Left renal pelvis (tissue), 4 donors: ENCODE data around the gene PNLDC1. TPM values are rescaled to one million over a fixed set of nuclear protein-coding genes. Genes with fewer than 3 reads are reported as not detected.
A peak's percentile ranks its signal among the peaks of the same experiment; 100 is the strongest.

Source experiments
- DNase-seq, 4 donors: peaks; one replicate each; pipeline ENCODE4 v3.0.0-alpha.2; 2013; ENCODE audit warnings: low read depth in 4 of 4, low spot score in 3 of 4
- polyA plus RNA-seq, 4 donors: library from polyadenylated mRNA; unstranded; fragments of 120-200 nt; gene quantifications; one replicate each; pipeline ENCODE4 v1.2.1, GENCODE V29; 2013; ENCODE audit not compliant: insufficient read length in 4 of 4

The PNLDC1 gene
- 1 to 10 TPM in 1 of 4 donors, under 1 TPM in 3; 0.12 to 1.7 (median 0.30) TPM for polyA plus RNA-seq

GRCh38 chr6:159800141-159800865 lies at the start of gene PNLDC1:
PNLDC1 (plus strand) TSS chr6:159800276; CDS start chr6:159800308, 32 bp downstream.
- DNase-seq: no peak

- no peak for DNase-seq
These were observed 48.6 kb upstream of the PNLDC1 start for GRCh38 chr6:159751448-159751847.

DNA sequence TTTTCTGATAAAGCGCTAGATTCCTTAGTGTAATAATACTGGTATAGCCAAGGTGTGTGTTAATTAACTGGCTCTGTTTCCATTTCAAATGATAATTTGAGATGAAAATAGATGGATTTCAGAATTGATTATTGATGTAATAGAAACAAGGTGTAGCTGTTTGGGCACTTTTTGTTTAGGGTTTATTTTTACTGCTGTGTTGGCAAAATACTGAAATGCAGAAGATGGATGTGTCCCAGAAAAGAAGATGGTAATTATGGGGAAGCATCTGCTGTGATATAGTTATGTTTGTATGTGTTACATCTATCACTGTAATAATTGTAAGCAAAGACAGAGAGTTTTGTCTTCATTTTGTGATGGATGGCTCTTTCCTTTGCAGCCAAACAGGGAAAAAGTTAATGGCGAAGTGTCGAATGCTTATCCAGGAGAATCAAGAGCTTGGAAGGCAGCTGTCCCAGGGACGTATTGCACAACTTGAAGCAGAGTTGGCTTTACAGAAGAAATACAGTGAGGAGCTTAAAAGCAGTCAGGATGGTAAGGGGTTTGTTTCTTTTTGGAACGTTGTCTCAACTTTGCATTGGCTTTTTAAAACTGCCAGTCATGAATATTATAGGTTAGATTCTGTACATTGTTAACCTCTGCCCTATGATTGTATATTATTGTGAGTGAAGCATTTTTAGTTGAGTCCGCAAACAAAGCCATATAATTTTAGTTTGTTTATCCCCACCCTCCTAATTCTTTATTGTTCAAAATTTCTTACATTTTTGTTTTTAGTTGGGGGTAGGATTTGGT lies 46.8 kb upstream of the PNLDC1 start:
- DNase-seq: no peak

- DNase-seq: no peak
These were observed 45.7 kb upstream of the PNLDC1 start for GRCh38 chr6:159754401-159754800.

GRCh38 chr6:159754959-159755914 lies 44.8 kb upstream of the PNLDC1 start:
- no peak for DNase-seq

DNA sequence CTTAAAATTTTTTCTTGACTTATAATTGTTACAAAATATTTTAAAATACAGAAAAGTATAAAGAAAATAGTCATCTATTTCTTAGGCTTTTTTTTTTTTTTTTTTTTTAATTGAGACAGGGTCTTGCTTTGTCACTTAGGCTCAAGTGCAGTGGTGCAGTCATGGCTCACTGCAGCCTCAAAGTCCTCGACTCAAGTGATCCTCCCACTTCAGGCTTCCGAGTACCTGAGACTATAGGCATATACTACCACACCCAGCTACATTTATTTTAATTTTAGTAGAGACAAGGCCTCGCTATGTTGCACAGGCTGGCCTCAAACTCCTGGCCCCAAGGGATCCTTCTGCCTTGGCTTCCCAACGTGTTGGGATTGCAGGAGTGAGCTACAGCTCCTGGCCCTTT lies 43.6 kb upstream of the PNLDC1 start:
- no peak for DNase-seq

DNA sequence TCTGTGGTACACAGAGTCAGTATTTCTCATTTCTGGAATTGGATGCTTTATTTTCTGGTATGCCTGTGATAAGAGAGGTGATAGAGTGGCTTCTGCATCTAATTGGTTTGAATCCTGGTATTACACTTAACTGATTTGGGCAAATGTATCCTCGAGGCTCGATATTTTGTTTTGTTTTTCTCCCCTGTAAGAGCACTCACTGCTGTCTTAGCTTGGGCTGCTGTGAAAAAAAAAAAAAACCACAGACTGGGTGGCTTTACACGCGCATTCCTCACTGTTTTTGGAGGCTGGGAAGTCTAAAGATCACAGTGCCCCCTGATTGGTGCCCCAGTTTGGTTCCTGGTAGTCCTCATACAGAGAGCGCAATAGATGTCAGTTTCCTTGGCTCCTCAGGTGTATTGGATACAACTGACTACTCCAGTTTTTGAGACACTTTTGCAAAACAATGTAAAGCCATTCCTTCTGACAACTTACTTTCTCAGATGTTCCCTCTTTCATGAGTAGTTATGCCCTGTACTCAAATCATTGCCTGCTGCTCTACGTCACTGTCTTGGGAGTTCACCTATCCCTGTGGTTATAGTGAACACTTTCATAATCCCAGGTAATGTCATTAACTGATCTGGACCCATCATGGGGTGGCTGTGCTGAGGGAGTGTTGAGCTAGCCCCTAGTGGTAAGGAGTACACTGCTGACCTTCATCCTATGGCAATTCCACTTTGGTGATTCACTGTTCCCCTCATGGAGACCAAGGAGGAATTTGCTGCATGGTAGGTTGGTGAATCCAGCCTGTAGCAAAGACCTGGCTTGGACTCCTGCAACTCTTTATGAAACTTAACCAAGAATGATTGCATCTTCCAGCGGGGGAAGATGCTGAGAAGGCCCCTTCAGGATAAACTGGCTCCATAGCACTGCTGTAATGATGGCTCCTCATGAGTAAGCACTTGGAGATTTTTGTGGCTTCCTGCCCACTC lies 41.8 kb upstream of the PNLDC1 start:
- DNase-seq: no peak

DNA sequence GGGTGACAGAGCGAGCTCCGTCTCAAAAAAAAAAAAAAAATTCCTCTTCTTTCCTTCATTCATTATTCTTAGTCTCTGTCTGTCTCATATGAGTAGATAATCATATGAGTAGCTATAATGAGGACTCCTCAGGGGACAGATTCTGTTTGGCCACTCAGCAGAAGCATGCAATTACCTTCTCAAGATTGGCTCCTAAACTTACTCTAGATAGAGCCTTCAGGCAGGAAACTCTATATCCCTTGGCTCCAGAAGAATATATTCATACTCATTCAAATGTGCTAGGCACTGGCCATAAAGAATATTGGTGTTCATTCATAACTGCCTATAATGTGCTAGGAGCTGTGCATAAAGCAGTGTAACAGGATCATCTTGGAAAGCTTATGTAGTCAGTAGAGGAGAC lies 40.4 kb upstream of the PNLDC1 start:
- DNase-seq: no peak

- no peak for DNase-seq
These were observed 39.4 kb upstream of the PNLDC1 start for GRCh38 chr6:159760602-159761057.

GRCh38 chr6:159761129-159761872 lies 38.8 kb upstream of the PNLDC1 start:
- peak in 1 of 4 donors; percentile 33 for DNase-seq

DNA sequence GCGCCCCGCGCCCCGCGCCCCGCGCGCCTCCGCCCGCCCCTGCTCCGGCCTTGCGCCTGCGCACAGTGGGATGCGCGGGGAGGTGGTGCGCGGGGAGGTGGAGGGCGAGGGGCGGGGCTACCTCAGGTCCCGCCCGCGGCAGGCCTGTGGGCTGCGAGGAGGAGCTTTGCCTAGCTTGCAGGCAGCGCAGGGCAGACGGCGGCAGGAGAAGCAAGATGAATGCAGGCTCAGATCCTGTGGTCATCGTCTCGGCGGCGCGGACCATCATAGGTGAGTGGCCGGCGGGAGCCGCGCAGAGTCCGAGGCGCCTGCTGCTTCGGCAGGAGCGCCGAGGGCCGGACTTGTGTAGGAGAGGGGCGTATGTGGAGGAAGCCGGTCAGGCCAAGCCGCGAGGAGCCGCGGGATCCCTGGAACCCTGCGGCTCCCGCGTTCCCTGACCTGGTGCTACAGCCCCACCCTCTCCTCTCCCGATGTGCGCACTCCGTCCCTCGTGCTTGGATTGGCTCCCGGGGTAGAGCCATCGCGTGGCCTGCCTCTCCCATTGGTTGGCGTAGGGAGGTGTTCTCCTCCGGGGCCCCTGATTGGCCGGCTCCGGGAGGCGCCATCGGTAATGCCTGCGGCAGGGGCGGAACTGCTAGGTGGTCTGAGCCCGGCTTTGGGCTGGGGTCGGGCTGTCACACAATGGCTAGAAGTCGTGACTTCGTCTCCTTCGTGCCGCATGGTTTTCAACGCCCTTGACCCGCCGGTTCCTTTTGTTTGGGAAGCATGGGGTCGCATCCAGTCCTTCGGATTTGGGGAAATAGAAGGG lies 38.0 kb upstream of the PNLDC1 start, which contains the start of gene ACAT2:
Gene ACAT2, plus strand, starts transcription at position 173 of the 808 bp plus-strand sequence. Its CDS starts 43 bp downstream, at position 216.
- peak; percentile 80 to 89 (median 86) for DNase-seq

GRCh38 chr6:159762681-159763293 lies 37.3 kb upstream of the PNLDC1 start:
- no peak for DNase-seq

- no peak for DNase-seq
These were observed 33.2 kb upstream of the PNLDC1 start for GRCh38 chr6:159766906-159767305.

DNA sequence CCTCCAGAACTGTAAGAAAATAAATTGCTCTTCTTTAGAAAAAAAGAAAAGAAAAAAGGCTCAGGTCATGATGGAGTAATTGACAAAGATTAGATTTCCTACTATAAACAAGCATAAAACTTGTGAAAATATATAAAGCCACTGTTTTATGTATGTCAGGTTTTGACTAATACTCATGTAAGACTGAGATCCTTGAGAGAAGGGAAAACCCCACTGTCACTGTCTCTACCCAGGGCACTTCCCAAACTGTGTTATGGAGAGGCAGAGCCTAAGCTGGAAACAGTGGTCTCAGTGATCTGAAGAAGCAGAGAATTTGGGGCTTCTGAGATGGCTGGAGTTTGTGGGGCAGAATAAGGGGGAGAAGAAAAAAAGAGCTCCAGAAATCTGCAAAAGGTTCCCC lies 30.6 kb upstream of the PNLDC1 start:
- no peak for DNase-seq

DNA sequence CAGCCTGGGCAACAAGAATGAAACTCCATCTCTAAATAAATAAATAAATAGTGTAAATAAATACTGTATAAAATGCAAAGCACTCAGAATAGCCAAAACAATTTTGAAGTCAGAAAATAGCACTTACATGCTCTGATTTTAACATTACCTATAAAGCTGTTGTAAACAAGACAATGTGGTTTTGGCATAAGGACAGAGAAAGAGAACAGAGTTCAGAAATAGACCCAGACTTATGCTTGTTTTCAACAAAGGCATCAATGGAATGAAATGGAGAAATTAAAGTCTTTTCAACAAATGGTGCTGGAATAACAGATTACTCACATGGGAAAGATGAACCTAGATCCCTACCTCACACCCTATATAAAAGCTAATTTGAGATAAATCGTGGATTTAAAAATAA lies 27.9 kb upstream of the PNLDC1 start:
- no peak for DNase-seq

DNA sequence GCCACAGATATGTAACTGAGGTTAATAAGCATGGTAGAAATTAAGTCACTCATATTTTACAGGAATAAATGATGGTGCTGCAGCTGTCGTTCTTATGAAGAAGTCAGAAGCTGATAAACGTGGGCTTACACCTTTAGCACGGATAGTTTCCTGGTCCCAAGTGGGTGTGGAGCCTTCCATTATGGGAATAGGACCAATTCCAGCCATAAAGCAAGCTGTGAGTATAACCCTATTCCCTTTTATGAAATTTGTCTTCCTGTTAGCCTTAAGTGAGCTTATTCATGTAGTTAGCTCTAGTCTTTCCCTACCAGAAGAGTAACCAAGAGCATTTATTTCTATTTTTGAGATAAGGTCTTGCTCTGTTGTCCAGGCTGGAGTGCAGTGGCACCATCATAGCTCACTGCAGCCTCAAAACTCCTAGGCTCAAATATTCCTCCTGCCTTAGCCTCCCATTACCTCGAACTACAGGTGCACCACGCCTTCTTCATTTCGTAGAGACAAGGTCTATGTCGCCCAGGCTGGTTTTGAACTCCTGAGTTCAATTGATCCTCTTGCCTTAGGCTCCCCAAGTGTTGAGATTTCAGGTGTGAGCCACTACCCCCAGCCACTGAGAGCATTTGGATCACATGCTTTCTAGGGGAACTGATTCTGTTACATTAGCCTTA lies 22.7 kb upstream of the PNLDC1 start:
- no peak for DNase-seq

- no peak for DNase-seq
These were observed 21.9 kb upstream of the PNLDC1 start for GRCh38 chr6:159778131-159778530.
